Measurements from ENCODE around the gene TEX36.

- no peak for TF ChIP-seq CEBPB (IDR thresholded peaks at IDR 0.05)
- TF ChIP-seq TAF1 (IDR thresholded peaks at IDR 0.05; ENCODE audit: low read depth) = no peak
- TF ChIP-seq YY1 (IDR thresholded peaks at IDR 0.05; ENCODE audit: low read depth) = no peak
- no peak for TF ChIP-seq ZBTB7A (IDR thresholded peaks at IDR 0.05; ENCODE audit: low read depth)
- no peak for TF ChIP-seq TEAD4 (IDR thresholded peaks at IDR 0.05)
- no peak for TF ChIP-seq RAD21 (IDR thresholded peaks at IDR 0.05; ENCODE audit: low read depth)
- no peak for TF ChIP-seq USF1 (IDR thresholded peaks at IDR 0.05)
- no peak for TF ChIP-seq EP300 (IDR thresholded peaks at IDR 0.05; ENCODE audit: borderline replicate concordance)
- TF ChIP-seq MAX (IDR thresholded peaks at IDR 0.05) = no peak
- no peak for TF ChIP-seq REST (IDR thresholded peaks at IDR 0.05; ENCODE audit: low read depth)
Observed at GRCh38 chr10:125720002-125720382, 37.0 kb upstream of the TEX36 start.
